Osteoblast (primary cell): ENCODE measurements around the gene PRCC. TPM values are rescaled to one million over a fixed set of nuclear protein-coding genes. Genes with fewer than 3 reads are reported as not detected.

Experiments
- DNase-seq: peaks from one replicate; pipeline ENCODE4 v3.0.0; 2011; ENCODE audit warnings: low spot score, mixed read lengths; ENCODE audit not compliant: insufficient read length; ENCODE audit errors: missing footprints
- H2AFZ ChIP-seq: 2 replicates; pipeline ENCODE4 v1.6.0; 2011; ENCODE audit warnings: mild to moderate bottlenecking, low read length
- H3K27ac ChIP-seq: 2 replicates; pipeline ENCODE4 v1.5.1; 2011; ENCODE audit warnings: mild to moderate bottlenecking, low read depth, low read length, moderate library complexity
- H3K27me3 ChIP-seq: 2 replicates; pipeline ENCODE4 v1.6.0; 2012; ENCODE audit warnings: mild to moderate bottlenecking, control low read depth, inconsistent platforms, low read length, moderate library complexity; ENCODE audit not compliant: insufficient read depth
- H3K36me3 ChIP-seq: 2 replicates; pipeline ENCODE4 v1.5.1; 2011; ENCODE audit warnings: mild to moderate bottlenecking, low read length, control low read depth, moderate library complexity; ENCODE audit not compliant: insufficient read depth
- H3K4me1 ChIP-seq: 2 replicates; pipeline ENCODE4 v1.5.1; 2011; ENCODE audit warnings: mild to moderate bottlenecking, low read length, control low read depth, moderate library complexity; ENCODE audit not compliant: insufficient read depth
- H3K4me2 ChIP-seq: 2 replicates; pipeline ENCODE4 v1.6.0; 2011; ENCODE audit warnings: mild to moderate bottlenecking, low read length; ENCODE audit not compliant: insufficient read depth
- H3K4me3 ChIP-seq: fragments of 200-600 bp; sonication (generic); 3 replicates; pipeline ENCODE4 v1.5.1; 2012; ENCODE audit warnings: mild to moderate bottlenecking, low read length, inconsistent platforms; ENCODE audit not compliant: insufficient read depth
- H3K79me2 ChIP-seq: 2 replicates; pipeline ENCODE4 v1.6.0; 2012; ENCODE audit warnings: mild to moderate bottlenecking, low read length, control low read depth, inconsistent platforms; ENCODE audit not compliant: insufficient read depth
- H3K9me3 ChIP-seq: 2 replicates; pipeline ENCODE4 v1.5.1; 2011; ENCODE audit warnings: low read depth, low read length, control low read depth
- H4K20me1 ChIP-seq: 2 replicates; pipeline ENCODE4 v1.6.0; 2012; ENCODE audit warnings: mild to moderate bottlenecking, low read length, control low read depth; ENCODE audit not compliant: insufficient read depth
- total RNA-seq: library from RNA; depleted of rRNA; stranded (reverse); fragments of >200 nt; gene quantifications from 2 replicates; pipeline ENCODE4 v1.2.3, GENCODE V29; 2012
- TF ChIP-seq, protein P1 (sequence below): IDR thresholded peaks from 2 replicates; pipeline ENCODE4 v1.5.1; 2011; ENCODE audit warnings: mild to moderate bottlenecking, low read depth, low read length, moderate library complexity; ENCODE audit errors: extremely low read depth

The PRCC gene
- total RNA-seq, 1 donor, result 22.8 TPM

DNA sequence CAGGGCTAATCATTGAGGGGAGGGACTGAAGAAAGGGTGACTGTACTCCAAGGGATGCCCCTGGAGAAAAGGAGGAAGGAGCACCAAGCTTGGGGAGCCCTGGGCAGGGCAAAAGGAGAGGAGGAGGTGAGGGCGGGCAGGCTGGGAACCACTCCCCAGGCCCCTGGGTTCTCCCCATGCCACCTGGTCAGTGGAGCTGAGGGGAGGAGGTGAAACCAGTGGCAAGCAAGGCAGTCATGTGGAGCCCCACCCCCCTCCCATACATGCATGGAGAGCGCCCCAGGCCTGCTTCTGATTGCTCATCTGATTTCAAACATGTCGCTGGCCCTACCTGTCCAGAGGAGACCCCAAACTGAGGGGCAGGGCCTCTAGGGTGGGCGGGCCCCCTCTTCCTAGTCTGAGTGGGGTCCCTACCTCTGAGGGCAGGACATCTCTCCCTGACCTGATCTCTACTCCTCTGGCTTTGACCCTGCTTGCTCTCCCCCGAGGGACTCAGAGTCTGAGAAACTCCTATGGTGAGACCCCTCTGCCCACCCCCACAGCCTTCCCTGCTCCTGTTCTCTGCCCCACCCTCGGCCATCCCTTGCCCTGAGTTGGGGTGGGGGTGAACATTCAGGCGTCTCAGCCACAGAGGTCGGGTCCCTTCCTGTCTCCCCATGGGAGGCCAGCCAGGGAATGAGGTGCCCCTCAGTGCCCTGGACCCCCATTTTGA, 73.0 kb downstream of the PRCC start:
- Histone ChIP-seq H3K79me2 (no peaks in the 10 kb centered on the region), H3K27ac (no peak overlapping the region), H3K36me3 (no peaks in the 10 kb centered on the region), H2AFZ (no peak overlapping the region), H3K4me3 (no peak overlapping the region), H3K4me2 (no peak overlapping the region), H3K27me3 (peaks cover 24% of the 10 kb centered on the region), H3K4me1 (no peaks in the 10 kb centered on the region), H4K20me1 (no peaks in the 10 kb centered on the region), H3K9me3 (no peaks in the 10 kb centered on the region)
- TF ChIP-seq, protein P1, sequence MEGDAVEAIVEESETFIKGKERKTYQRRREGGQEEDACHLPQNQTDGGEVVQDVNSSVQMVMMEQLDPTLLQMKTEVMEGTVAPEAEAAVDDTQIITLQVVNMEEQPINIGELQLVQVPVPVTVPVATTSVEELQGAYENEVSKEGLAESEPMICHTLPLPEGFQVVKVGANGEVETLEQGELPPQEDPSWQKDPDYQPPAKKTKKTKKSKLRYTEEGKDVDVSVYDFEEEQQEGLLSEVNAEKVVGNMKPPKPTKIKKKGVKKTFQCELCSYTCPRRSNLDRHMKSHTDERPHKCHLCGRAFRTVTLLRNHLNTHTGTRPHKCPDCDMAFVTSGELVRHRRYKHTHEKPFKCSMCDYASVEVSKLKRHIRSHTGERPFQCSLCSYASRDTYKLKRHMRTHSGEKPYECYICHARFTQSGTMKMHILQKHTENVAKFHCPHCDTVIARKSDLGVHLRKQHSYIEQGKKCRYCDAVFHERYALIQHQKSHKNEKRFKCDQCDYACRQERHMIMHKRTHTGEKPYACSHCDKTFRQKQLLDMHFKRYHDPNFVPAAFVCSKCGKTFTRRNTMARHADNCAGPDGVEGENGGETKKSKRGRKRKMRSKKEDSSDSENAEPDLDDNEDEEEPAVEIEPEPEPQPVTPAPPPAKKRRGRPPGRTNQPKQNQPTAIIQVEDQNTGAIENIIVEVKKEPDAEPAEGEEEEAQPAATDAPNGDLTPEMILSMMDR, result no peak
- peak; percentile 69 for DNase-seq

DNA sequence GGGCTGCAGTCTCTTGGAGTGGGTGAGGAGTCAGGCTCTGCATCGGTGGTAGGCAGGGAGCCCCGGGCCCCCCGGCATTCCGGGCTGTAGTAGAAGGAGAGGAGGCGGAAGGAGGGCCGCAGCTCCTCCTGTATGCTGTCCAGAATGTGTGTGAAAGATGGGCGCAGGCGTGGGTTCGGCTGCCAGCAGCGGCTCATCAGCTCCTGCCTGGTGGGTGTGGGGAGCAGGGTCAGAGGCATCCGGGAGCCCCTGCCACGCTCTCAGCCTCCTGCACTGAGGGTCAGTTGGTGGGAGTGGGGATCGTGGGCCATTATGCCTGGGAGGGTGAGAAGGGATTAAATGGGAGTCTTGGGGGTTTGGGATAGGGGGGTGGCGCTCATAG, 73.6 kb downstream of the PRCC start:
- Histone ChIP-seq H3K27me3 (peaks cover 25% of the 10 kb centered on the region), H4K20me1 (no peaks in the 10 kb centered on the region), H3K4me2 (no peak overlapping the region), H3K36me3 (no peaks in the 10 kb centered on the region), H3K9me3 (no peaks in the 10 kb centered on the region), H3K4me3 (no peak overlapping the region), H3K27ac (no peak overlapping the region), H2AFZ (no peak overlapping the region), H3K79me2 (no peaks in the 10 kb centered on the region), H3K4me1 (no peaks in the 10 kb centered on the region)
- TF ChIP-seq, protein P1, result no peak
- DNase-seq, result no peak

DNA sequence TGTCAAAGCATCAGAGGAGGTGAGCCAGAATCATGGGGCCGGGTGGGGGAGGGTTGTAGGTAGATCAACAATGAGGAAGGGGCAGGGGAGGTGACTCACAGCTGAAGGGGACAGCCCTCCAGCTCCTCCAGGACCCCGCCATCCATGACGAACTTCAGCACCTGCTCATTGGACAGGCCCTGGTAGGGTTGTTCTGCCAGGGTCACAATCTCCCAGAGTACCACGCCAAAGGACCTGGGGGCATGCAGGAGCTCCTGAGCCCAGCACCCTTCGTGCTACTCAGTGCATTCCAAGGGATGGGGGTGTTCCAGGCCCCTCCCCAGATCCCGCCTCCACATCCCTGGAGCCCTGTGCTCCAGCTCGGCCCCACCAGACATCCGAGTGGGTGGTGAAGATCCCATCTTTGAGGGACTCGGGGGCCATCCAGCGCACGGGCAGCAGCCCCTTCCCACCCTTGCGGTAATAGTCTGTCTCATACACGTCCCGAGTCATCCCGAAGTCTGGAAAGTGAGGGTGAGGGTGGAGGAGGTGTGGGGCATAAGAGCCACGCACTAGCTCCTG, 74.0 kb downstream of the PRCC start:
- Histone ChIP-seq H3K79me2 (no peaks in the 10 kb centered on the region), H2AFZ (no peak overlapping the region), H4K20me1 (no peaks in the 10 kb centered on the region), H3K36me3 (no peaks in the 10 kb centered on the region), H3K4me2 (no peak overlapping the region), H3K27ac (no peak overlapping the region), H3K4me3 (no peak overlapping the region), H3K9me3 (no peaks in the 10 kb centered on the region), H3K4me1 (no peaks in the 10 kb centered on the region), H3K27me3 (peaks cover 30% of the 10 kb centered on the region)
- peak; percentile 74 for DNase-seq
- TF ChIP-seq, protein P1, result no peak

DNA sequence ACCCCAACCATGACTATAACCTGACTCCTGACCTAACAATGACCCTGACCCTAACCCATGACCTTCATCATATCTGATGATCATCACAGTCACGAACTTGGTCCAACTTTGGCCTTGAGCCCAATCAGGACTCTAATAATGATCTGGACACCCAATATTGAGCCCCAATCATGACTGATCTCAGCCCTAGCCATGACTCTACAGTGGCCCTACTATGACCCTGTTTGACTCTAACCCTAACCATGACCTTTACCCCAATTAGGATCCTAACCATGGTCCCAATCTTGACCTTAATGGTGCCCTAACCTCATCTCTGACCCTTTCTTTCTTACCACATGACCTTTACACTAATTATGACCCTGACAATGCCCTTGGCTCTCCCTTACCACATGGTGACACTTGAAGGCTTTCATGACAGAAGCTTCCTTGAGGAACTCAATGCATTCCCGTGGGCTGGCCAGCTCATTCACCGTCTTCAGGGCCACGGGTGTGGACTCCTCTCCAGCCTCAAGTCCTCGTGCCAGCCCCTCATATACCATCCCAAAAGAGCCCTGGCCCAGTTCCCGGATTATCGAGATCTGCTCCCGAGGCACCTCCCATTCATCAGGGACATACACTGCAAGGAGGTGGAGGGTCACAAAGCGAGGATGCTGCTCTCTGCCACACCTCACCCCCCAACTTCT, 75.4 kb downstream of the PRCC start:
- Histone ChIP-seq H3K27me3 (peaks cover 41% of the 10 kb centered on the region), H3K4me1 (no peaks in the 10 kb centered on the region)
- peak; percentile 76 for DNase-seq

More for the DNA sequence above, 75.4 kb downstream of the PRCC start:
- Histone ChIP-seq H2AFZ (no peak overlapping the region), H4K20me1 (no peaks in the 10 kb centered on the region), H3K9me3 (no peaks in the 10 kb centered on the region), H3K36me3 (no peaks in the 10 kb centered on the region), H3K4me2 (no peak overlapping the region), H3K79me2 (no peaks in the 10 kb centered on the region), H3K4me3 (no peak overlapping the region), H3K27ac (no peak overlapping the region)
- TF ChIP-seq, protein P1, result no peak
